ENCODE results near the gene LPGAT1. TPM values are rescaled to one million over a fixed set of nuclear protein-coding genes. Genes with fewer than 3 reads are reported as not detected.

The LPGAT1 gene
- total RNA-seq, 1 experiment from 2014 or later = 50.6 TPM

DNA sequence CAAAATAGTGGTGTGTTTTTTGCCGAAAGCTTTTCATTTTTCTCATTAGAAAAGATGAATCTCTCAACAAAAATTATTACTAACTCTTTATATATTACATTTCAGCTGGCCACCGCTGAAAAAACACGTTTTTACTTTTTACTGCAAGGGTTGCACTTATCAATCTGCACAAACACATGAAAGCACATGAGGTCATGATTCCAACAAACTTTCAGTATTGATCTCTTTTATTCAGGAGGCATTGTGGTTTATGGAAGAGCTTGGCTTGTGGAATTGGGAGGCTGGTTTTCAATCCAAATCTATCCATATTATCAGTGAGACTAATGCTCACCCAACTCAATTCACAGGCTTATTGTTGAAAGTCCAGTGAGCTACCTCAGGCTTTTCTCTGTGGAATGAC lies 20.6 kb upstream of the LPGAT1 start:
- intact Hi-C loops (cut with micrococcal nuclease) = no loop called here
- no peak overlapping the region for H3K4me2 ChIP-seq (ENCODE audit: low read length)
- no peak overlapping the region for H3K9ac ChIP-seq (ENCODE audit: low read length)
- no peaks in the 10 kb centered on the region for H3K4me1 ChIP-seq (ENCODE audit: control insufficient read depth in 1 of 2, insufficient read depth in 2 of 2, low read length in 2 of 2)
- no peaks in the 10 kb centered on the region for H3K9me2 ChIP-seq (ENCODE audit: insufficient read depth)
- no peaks in the 10 kb centered on the region for H3K36me3 ChIP-seq (ENCODE audit: control insufficient read depth in 1 of 2, insufficient read depth in 2 of 2, low read length in 2 of 2)
- POLR2A ChIA-PET = no interaction called here
- no peaks in the 10 kb centered on the region for H3K9me3 ChIP-seq (ENCODE audit: control insufficient read depth in 1 of 2, insufficient read depth in 1 of 2, low read depth in 1 of 2, low read length in 2 of 2)
- CTCF ChIA-PET = no interaction called here
- TF ChIP-seq, protein P1, sequence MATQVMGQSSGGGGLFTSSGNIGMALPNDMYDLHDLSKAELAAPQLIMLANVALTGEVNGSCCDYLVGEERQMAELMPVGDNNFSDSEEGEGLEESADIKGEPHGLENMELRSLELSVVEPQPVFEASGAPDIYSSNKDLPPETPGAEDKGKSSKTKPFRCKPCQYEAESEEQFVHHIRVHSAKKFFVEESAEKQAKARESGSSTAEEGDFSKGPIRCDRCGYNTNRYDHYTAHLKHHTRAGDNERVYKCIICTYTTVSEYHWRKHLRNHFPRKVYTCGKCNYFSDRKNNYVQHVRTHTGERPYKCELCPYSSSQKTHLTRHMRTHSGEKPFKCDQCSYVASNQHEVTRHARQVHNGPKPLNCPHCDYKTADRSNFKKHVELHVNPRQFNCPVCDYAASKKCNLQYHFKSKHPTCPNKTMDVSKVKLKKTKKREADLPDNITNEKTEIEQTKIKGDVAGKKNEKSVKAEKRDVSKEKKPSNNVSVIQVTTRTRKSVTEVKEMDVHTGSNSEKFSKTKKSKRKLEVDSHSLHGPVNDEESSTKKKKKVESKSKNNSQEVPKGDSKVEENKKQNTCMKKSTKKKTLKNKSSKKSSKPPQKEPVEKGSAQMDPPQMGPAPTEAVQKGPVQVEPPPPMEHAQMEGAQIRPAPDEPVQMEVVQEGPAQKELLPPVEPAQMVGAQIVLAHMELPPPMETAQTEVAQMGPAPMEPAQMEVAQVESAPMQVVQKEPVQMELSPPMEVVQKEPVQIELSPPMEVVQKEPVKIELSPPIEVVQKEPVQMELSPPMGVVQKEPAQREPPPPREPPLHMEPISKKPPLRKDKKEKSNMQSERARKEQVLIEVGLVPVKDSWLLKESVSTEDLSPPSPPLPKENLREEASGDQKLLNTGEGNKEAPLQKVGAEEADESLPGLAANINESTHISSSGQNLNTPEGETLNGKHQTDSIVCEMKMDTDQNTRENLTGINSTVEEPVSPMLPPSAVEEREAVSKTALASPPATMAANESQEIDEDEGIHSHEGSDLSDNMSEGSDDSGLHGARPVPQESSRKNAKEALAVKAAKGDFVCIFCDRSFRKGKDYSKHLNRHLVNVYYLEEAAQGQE (IDR thresholded peaks at IDR 0.05; ENCODE audit: low read depth) = no peak
- no peak for TF ChIP-seq ZNF274 (IDR thresholded peaks at IDR 0.05; ENCODE audit: low read depth, low read length)
- TF ChIP-seq RAD21 (IDR thresholded peaks at IDR 0.05; ENCODE audit: low read depth) = no peak
- TF ChIP-seq, protein P2, sequence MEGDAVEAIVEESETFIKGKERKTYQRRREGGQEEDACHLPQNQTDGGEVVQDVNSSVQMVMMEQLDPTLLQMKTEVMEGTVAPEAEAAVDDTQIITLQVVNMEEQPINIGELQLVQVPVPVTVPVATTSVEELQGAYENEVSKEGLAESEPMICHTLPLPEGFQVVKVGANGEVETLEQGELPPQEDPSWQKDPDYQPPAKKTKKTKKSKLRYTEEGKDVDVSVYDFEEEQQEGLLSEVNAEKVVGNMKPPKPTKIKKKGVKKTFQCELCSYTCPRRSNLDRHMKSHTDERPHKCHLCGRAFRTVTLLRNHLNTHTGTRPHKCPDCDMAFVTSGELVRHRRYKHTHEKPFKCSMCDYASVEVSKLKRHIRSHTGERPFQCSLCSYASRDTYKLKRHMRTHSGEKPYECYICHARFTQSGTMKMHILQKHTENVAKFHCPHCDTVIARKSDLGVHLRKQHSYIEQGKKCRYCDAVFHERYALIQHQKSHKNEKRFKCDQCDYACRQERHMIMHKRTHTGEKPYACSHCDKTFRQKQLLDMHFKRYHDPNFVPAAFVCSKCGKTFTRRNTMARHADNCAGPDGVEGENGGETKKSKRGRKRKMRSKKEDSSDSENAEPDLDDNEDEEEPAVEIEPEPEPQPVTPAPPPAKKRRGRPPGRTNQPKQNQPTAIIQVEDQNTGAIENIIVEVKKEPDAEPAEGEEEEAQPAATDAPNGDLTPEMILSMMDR (IDR thresholded peaks at IDR 0.05 in 2 of 3, conservative IDR thresholded peaks at IDR 0.05 in 1 of 3; ENCODE audit: borderline replicate concordance in 1 of 3, insufficient read depth in 1 of 3, low read depth in 2 of 3, low read length in 2 of 3) = no peak
- TF ChIP-seq CBX3 (IDR thresholded peaks at IDR 0.05; ENCODE audit: low read depth) = no peak
- TF ChIP-seq POLR2A (IDR thresholded peaks at IDR 0.05; ENCODE audit: borderline replicate concordance, extremely low read depth, insufficient read depth, insufficient read length) = no peak
- TF ChIP-seq EZH2 (IDR thresholded peaks at IDR 0.05) = no peak
- no peak for TF ChIP-seq FOSL1 (IDR thresholded peaks at IDR 0.05; ENCODE audit: low read depth)
- TF ChIP-seq ELF1 (IDR thresholded peaks at IDR 0.05; ENCODE audit: borderline replicate concordance, low read depth) = no peak
- no peak for TF ChIP-seq JUND (IDR thresholded peaks at IDR 0.05)
- TF ChIP-seq TCF7L2 (IDR thresholded peaks at IDR 0.05; ENCODE audit: borderline replicate concordance, extremely low read depth, insufficient read depth, insufficient read length) = no peak
- no peak for TF ChIP-seq SIN3A (IDR thresholded peaks at IDR 0.05; ENCODE audit: low read depth)
- no peak overlapping the region for H3K4me3 ChIP-seq (replicated peaks in 1 of 2; ENCODE audit: low read depth in 1 of 2, low read length in 2 of 2)
- ATAC-seq (no peak), DNase-seq (ENCODE audit: low read depth, low spot score) (no peak)
- H3K27ac ChIP-seq (ENCODE audit: low read depth, low read length) = no peak overlapping the region
- no peak overlapping the region for H2AFZ ChIP-seq (ENCODE audit: low read depth, low read length, poor library complexity, severe bottlenecking)
- RAD21 ChIA-PET (ENCODE audit: low non-redundant PET in 1 of 2, low total read pairs in 2 of 2, uncharacterized antibody in 2 of 2, unreplicated experiment in 2 of 2) = no interaction called here
- no peaks in the 10 kb centered on the region for H4K20me1 ChIP-seq (ENCODE audit: insufficient read depth)
- BruUV-seq (replicated peaks) = no TSS peak
- no peaks in the 10 kb centered on the region for H3K27me3 ChIP-seq (ENCODE audit: insufficient read depth, low read length)
- no peaks in the 10 kb centered on the region for H3K79me2 ChIP-seq (ENCODE audit: insufficient read depth, low read length)

Measured in HCT116 (cell line).